Memory B cell (primary cell): ENCODE results near the gene NLRP6.
"Not testable (repeated sequence)": the region's sequence is repeated elsewhere in the genome, so short reads cannot be mapped to it uniquely, and the experiment has no call there.

ENCODE experiments used
- ATAC-seq: fragments of 150-1000 bp; cut with Tn5 transposase; 2 replicates; pipeline ENCODE4 v1.10.0; 2021; ENCODE audit warnings: low read depth, mild to moderate bottlenecking, moderate library complexity
- DNase-seq, 2 donors: peaks; one replicate each; pipeline ENCODE4 v3.0.0; 2022; ENCODE audit warnings: low spot score in 2 of 2
- H3K27ac Mint-ChIP-seq: one replicate; pipeline ENCODE4 v1.8.0; 2022; ENCODE audit warnings: mild to moderate bottlenecking, moderate library complexity, mixed read lengths
- H3K27me3 Mint-ChIP-seq: one replicate; pipeline ENCODE4 v1.8.0; 2022; ENCODE audit warnings: mixed read lengths
- H3K36me3 Mint-ChIP-seq: one replicate; pipeline ENCODE4 v1.8.0; 2022; ENCODE audit warnings: mild to moderate bottlenecking, mixed read lengths
- H3K4me1 Mint-ChIP-seq: one replicate; pipeline ENCODE4 v1.8.0; 2022; ENCODE audit warnings: mixed read lengths
- H3K4me3 Mint-ChIP-seq: one replicate; pipeline ENCODE4 v1.8.0; 2022; ENCODE audit warnings: mild to moderate bottlenecking, moderate library complexity, mixed read lengths
- H3K9me3 Mint-ChIP-seq: one replicate; pipeline ENCODE4 v1.8.0; 2022; ENCODE audit warnings: mixed read lengths

NLRP6 gene

DNA sequence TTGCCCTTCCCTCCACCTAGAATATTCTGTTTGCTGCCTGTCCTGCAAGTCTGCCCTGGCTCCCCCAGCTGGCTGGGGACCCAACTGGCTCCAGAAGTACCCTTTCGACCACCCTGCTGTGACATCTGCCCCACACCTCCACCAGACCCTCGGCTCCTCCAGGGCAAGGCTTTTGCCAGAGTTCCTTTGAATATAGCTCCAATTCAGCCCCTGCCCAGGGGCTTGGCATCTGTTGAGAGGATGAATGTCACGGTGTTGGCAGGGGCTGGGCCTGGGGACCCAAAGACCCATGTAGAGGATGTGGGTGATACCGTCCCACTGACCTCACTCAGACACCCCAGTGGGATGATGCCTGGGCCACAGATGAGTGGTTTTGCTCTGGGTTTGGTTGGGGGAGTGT lies 4.0 kb downstream of the NLRP6 start:
- peak overlapping the region; percentile 73 for H3K4me3 Mint-ChIP-seq
- DNase-seq (no peak), ATAC-seq (no peak)
- H3K27me3 Mint-ChIP-seq: peaks cover 24% of the 10 kb centered on the region
- H3K9me3 Mint-ChIP-seq: no peaks in the 10 kb centered on the region
- no peaks in the 10 kb centered on the region for H3K36me3 Mint-ChIP-seq
- peaks cover 22% of the 10 kb centered on the region for H3K4me1 Mint-ChIP-seq
- H3K27ac Mint-ChIP-seq: no peak overlapping the region

DNA sequence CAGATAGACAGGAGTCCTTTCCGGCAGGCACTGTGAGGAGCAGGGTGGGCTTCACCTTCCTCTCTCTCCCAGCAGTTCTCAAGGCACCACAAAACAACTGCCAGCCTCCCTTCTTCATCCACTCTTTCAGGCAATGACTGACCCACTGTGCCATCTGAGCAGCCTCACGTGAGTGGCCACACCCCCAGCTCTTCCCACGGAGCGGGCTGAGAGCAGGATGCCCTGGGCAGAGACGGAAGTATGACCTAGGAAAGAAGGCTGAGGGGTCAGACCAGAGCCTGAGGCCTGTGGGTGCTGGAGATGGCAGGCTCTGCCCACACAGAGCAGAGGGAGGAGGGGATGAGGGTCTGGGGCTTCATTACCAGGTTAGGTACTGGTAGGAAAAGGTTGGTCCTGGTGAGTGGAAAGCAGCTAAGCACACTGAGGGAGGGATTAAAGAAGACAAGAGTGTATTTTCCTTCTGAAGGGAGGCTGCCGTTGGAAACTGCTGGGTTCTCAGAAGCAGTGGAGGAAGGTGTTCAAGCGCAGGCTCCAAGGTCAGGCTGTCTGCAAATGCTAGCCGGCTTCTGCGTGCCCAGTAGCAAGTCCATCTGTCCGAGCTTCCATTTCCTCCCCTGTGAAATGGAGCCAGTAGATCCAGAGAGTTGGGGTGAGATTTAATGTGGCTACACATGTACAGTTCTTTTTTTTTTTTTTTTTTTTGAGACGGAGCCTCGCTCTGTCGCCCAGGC lies 4.6 kb downstream of the NLRP6 start:
- Mint-ChIP-seq H3K27ac (no peak overlapping the region), H3K4me3 (no peak overlapping the region), H3K4me1 (peaks cover 27% of the 10 kb centered on the region)

DNA sequence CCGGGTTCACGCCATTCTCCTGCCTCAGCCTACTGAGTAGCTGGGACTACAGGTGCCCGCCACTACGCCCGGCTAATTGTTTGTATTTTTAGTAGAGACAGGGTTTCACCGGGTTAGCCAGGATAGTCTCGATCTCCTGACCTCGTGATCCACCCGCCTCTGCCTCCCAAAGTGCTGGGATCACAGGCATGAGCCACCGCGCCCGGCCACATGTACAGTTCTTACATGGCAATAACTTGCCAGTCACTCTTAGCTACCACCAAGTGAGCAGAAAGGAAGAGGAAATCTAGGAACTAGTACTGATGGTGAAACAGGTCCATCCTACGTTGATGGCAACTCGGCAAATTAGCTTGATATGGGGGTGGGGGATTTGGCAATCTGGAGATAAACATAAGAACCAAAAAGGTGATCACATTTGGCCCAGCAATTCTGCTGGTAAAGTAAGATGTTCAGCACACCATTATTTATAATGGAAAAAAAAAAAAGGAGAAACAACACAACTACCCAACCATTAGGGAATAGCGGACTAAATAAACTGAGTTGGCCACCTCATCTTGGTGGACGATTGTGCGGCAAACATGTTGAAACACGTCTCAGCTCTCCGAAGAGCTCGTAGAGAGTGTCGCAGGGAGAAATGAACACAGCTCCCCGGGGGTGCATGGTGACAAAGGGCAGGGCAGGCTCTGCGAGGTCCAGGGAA lies 5.3 kb downstream of the NLRP6 start:
- no peak for ATAC-seq

More for the DNA sequence above, 4.6 kb downstream of the NLRP6 start:
- H3K36me3 Mint-ChIP-seq: peaks cover under 1% of the 10 kb centered on the region
- no peaks in the 10 kb centered on the region for H3K9me3 Mint-ChIP-seq
- H3K27me3 Mint-ChIP-seq: peaks cover 26% of the 10 kb centered on the region
- DNase-seq (no peak), ATAC-seq (no peak)

DNA sequence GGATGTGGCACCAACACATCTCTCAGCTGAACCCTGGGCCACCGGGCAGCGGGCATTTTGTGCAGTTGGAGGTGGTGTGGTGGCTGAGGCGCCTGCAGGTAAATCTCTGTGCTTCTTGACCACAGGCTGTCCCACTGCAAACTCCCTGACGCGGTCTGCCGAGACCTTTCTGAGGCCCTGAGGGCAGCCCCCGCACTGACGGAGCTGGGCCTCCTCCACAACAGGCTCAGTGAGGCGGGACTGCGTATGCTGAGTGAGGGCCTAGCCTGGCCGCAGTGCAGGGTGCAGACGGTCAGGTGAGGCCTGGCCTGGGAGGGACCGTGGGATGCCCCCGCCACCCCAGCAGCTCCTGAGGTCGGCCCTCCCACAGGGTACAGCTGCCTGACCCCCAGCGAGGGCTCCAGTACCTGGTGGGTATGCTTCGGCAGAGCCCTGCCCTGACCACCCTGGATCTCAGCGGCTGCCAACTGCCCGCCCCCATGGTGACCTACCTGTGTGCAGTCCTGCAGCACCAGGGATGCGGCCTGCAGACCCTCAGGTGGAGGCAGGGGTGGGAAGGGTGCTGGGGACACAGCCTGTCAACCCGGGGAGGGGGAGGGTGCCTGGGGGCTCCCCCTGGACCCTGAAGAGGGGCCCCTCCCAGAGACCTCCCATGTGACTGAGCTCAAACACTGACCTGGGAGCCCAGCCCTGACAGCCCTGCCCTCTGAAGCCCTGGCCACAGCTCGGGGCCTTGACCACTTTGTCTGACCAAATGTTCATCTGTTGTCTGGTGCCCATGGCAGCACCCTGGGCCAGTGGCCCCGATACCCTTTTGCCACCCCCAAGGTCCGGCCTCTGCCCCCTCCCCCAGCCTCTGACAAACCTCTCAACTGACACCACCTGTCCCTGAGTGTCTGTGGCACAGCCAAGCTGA lies 6.2 kb downstream of the NLRP6 start:
- peaks cover 30% of the 10 kb centered on the region for H3K4me1 Mint-ChIP-seq
- ATAC-seq (no peak), DNase-seq (no peak)
- H3K27ac Mint-ChIP-seq: no peak overlapping the region
- H3K27me3 Mint-ChIP-seq: peaks cover 26% of the 10 kb centered on the region
- no peak overlapping the region for H3K4me3 Mint-ChIP-seq
- H3K36me3 Mint-ChIP-seq: peaks cover 2% of the 10 kb centered on the region
- H3K9me3 Mint-ChIP-seq: no peaks in the 10 kb centered on the region

More for the DNA sequence above, 5.3 kb downstream of the NLRP6 start:
- Mint-ChIP-seq H3K4me1 (peaks cover 30% of the 10 kb centered on the region), H3K4me3 (no peak overlapping the region), H3K27me3 (peaks cover 26% of the 10 kb centered on the region), H3K9me3 (no peaks in the 10 kb centered on the region), H3K27ac (no peak overlapping the region), H3K36me3 (peaks cover 2% of the 10 kb centered on the region)
- no peak for DNase-seq

DNA sequence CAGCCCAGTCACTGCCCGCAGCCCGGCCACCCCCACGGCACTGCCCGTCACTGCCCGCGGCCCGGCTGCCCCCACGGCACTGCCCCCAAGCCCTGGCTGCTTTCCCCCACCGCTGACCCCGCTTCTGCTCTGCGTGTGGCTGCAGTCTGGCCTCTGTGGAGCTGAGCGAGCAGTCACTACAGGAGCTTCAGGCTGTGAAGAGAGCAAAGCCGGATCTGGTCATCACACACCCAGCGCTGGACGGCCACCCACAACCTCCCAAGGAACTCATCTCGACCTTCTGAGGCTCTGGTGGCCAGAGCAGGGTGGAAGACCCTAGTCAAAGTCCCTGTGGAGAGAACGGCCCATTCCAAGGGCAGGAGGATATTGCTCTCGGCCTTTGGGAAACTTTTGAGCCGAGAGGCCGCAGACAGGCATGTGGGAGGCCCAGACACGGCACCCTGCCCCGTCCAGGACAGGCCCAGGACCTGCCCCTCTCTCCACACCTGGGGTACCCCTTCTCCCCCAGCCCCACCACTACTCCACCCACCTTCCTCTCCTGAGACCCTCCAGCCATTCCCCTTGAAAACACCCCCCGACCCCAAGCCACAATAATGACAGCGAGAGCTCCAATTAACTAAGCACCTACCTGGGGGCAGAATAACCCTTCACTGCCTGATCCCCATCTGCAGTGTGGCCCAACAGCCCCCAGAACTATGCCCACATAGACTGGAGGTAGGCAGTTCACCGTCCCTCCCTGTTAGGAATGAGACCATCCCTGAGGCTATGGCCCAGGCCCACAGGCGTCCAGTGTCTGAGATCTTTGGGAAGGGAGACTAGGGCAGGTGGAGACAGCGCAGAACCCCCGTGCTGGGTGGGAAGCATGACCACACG lies 7.0 kb downstream of the NLRP6 start:
- Mint-ChIP-seq H3K4me1 (peaks cover 31% of the 10 kb centered on the region), H3K9me3 (no peaks in the 10 kb centered on the region), H3K36me3 (peaks cover 2% of the 10 kb centered on the region), H3K4me3 (no peak overlapping the region), H3K27me3 (peaks cover 24% of the 10 kb centered on the region), H3K27ac (no peak overlapping the region)
- ATAC-seq (no peak), DNase-seq (no peak)

DNA sequence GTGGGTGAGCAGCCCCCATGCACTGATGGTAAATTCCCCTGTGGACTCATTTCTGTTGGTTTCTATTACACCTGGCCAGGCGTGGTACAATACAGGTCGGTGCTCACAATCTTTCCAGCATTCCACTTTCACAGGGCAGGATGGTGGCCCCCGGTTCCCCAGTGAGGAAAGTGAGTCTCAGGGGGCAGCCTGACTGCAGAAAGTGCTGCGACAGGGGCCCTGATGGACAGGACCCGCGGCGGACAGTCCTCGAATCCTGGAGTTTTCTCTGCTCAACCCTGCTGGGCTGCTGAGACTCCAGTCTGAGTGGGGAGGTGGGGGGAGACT lies 7.7 kb downstream of the NLRP6 start:
- Mint-ChIP-seq H3K9me3 (no peaks in the 10 kb centered on the region), H3K36me3 (peaks cover 2% of the 10 kb centered on the region), H3K4me1 (peaks cover 33% of the 10 kb centered on the region), H3K27me3 (peaks cover 24% of the 10 kb centered on the region), H3K27ac (no peak overlapping the region), H3K4me3 (no peak overlapping the region)
- no peak for DNase-seq
- no peak for ATAC-seq

DNA sequence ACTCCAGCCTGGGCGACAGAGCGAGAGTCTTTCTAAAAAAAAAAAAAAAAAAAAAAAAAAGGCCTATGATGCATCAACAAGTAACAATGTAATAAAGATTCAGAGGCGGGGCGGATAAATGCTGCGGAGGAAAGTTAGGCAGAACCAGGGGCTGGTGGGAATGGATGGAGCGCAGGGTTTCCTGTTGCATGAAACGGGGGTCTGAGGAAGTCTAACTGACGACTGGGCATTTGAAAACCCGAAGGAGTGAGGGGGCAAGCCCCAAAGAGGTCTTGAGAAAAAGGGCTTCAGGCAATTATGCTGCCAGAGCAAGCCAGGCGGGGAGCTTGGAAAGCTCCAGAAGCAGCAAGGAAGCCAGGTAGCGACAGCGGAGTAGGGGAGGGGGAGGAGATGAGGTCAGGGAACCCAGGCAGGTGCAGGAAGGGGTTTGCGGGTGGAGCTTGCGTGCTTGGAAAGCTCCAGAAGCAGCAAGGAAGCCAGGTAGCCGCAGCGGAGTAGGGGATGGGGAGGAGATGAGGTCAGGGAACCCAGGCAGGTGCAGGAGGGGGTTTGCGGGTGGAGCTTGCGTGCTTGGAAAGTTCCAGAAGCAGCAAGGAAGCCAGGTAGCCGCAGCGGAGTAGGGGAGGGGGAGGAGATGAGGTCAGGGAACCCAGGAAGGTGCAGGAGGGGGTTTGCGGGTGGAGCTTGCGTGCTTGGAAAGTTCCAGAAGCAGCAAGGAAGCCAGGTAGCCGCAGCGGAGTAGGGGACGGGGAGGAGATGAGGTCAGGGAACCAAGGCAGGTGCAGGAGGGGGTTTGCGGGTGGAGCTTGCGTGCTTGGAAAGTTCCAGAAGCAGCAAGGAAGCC lies 9.0 kb downstream of the NLRP6 start:
- Mint-ChIP-seq H3K4me1 (peaks cover 28% of the 10 kb centered on the region), H3K4me3 (peak overlapping the region; percentile 96), H3K27ac (peak overlapping the region; percentile 83), H3K27me3 (peaks cover 16% of the 10 kb centered on the region)
- not testable (repeated sequence) for ATAC-seq, H3K36me3 Mint-ChIP-seq, H3K9me3 Mint-ChIP-seq, DNase-seq

DNA sequence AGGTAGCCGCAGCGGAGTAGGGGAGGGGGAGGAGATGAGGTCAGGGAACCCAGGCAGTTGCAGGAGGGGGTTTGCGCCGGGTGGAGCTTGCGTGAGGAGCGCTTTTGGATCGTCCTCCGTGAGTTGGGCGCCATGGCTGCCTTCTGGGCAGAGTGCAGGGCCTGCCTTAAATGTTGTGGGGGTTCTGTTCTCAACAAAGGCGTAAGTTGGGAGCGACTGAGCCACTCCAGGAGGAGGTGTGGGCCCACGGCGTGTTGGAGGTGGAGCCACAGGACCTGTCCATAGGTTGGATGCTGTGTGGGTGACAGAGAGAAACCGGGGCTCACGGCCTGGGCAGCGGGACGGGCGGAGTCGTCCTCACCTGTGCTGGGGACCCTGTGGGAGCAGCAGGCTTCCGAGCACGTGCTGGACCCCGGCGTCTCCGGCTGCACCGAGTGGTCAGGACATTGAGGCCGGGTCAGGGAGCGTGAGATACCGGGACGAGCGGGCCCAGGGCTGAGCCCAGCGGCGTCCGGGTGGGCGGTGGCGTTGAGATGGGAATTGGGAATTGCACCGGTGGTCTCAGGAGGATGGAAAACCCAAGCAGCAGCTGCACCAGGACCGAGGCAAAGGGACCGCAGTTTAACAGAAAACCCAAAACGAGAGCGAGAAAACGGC lies 9.7 kb downstream of the NLRP6 start:
- no peaks in the 10 kb centered on the region for H3K9me3 Mint-ChIP-seq
- H3K36me3 Mint-ChIP-seq: peaks cover 8% of the 10 kb centered on the region
- H3K27ac Mint-ChIP-seq: peak overlapping the region; percentile 83
- DNase-seq: no peak
- H3K4me3 Mint-ChIP-seq: peak overlapping the region; percentile 96
- ATAC-seq: peak; percentile 14
- peaks cover 10% of the 10 kb centered on the region for H3K27me3 Mint-ChIP-seq
- peaks cover 24% of the 10 kb centered on the region for H3K4me1 Mint-ChIP-seq

DNA sequence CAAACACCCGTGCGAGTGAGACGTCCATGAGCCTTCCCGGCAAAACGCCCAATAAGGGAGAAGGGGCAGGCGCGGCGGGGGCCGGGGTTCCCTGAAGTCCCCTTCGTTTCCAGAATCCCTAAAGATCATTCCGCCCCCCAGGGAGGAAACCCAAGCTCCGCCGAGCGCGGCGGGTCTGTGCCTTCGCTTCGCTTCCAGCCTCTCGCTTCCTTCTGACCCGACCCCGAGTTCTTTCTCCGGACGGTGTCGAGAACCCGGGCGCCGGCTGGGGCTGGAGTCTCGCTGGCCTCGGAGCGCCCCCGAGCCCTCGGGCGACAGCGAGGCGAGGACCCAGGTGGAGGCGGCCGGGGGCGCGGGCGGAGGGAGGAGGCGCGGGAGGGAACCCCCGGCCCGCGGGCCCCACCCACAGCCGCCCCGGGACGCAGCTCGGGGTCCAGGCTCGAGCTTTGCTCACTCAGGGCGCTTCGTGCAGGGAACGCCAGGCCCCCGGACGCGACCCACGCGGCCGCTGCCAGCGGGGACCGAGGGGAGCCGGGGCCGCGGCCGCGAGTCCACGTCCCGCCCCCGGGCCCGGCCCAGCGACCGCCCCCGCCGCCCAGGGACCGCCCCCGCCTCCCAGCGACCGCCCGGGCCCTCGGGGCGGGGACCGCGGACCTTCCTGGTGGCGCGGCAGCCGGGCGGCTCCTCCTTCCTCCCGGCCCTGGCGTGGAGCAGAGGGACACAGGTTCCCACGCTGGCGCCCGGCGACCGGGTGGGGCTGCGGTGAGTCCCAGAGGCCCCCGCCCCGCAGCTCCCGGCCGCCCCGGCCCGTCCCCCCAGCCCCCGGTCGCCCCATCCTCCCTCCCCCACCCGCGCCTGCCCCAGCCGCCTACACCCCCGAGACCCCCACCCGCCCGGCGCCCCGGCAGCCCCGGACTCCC lies 10.5 kb downstream of the NLRP6 start, which contains the start of gene PGGHG:
PGGHG (plus strand) TSS at position 649 of the 920 bp plus-strand sequence. CDS start 691 bp downstream, outside the sequence.
- H3K4me3 Mint-ChIP-seq: peak within 1 kb of the TSS; percentile 96
- peak; percentile 76 for ATAC-seq
- no peak for DNase-seq
- H3K4me1 Mint-ChIP-seq: peaks cover 24% of the 10 kb centered on the region
- H3K27me3 Mint-ChIP-seq: peaks cover 7% of the 10 kb centered on the region
- peaks cover 8% of the 10 kb centered on the region for H3K36me3 Mint-ChIP-seq
- H3K9me3 Mint-ChIP-seq: no peaks in the 10 kb centered on the region
- H3K27ac Mint-ChIP-seq: peak within 1 kb of the TSS; percentile 83

DNA sequence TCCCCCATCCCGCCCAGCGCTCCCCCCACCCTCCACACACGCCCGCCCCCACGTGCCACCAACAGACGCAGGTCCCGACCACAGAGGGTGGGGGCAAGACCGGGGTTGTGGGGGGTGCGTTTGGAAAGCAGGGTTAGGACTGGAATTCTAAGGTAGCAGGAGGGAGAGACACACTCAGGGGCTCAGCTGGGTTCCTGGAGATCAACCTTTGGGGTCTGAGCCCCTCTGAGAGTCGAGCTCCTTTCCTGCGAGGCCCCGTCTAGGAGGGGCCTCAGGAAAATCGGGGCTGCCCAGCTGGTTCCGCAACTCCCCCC lies 11.1 kb downstream of the NLRP6 start:
- Mint-ChIP-seq H3K36me3 (peaks cover 10% of the 10 kb centered on the region), H3K4me3 (peak overlapping the region; percentile 82), H3K27ac (peak overlapping the region; percentile 63), H3K27me3 (peaks cover 6% of the 10 kb centered on the region), H3K9me3 (no peaks in the 10 kb centered on the region), H3K4me1 (peaks cover 24% of the 10 kb centered on the region)
- ATAC-seq: peak; percentile 54
- DNase-seq: no peak

DNA sequence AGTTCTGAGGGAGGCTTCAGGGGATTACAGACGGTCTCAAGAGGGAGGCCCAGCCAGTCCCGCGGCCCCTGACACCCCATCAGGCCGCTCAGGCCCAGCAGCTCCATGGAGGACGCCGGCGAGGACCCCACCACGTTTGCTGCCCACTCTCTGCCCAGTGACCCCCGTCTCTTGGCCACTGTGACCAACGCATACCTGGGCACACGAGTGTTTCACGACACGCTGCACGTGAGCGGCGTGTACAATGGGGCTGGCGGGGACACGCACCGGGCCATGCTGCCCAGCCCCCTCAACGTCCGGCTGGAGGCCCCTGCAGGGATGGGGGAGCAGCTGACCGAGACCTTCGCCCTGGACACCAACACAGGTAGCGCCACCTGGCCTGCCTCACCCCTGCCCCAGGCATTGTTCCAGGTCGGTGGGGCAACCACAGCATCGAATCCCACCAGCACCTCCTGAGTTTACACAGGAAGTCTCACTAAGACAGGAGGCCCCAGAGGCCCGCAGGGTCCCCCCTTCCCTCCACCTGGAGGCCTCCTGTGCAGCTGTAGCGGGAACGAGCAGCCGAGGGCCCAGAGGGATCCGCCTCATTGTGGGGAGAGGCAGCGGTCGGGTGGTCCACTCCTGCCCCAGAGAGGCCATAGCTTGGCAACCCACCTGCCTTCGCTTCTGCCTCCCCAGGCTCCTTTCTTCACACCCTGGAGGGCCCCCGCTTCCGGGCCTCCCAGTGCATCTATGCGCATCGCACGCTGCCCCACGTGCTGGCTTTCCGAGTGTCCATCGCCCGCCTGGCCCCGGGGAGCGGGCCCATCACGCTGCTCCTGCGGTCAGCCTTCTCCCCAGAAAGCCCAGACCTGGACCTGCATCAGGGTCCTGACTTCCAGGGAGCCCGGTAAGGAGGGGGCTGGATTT lies 11.8 kb downstream of the NLRP6 start:
- Mint-ChIP-seq H3K36me3 (peaks cover 10% of the 10 kb centered on the region), H3K4me3 (peak overlapping the region; percentile 82), H3K9me3 (no peaks in the 10 kb centered on the region), H3K27me3 (peaks cover 6% of the 10 kb centered on the region), H3K4me1 (peaks cover 23% of the 10 kb centered on the region), H3K27ac (peak overlapping the region; percentile 63)
- no peak for DNase-seq
- ATAC-seq: no peak
